ENCODE results near the gene POTEM.
"Not testable (repeated sequence)": the region's sequence is repeated elsewhere in the genome, so short reads cannot be mapped to it uniquely, and the experiment has no call there.

- not testable (repeated sequence) for TF ChIP-seq POLR2A, CTCF (IDR thresholded peaks at IDR 0.05)
These were observed 5.1 kb upstream of the POTEM start for GRCh38 chr14:18962143-18962542.
